DMS79 treated with DMSO at 0.1 percent for 48 hours (cell line): ENCODE data around the gene MLLT3.
A peak's percentile ranks its signal among the peaks of the same experiment; 100 is the strongest.

Source experiments
- DNase-seq: peaks from one replicate; lab custom pipeline; 2025; lab: John Stamatoyannopoulos, UW

The MLLT3 gene

DNA sequence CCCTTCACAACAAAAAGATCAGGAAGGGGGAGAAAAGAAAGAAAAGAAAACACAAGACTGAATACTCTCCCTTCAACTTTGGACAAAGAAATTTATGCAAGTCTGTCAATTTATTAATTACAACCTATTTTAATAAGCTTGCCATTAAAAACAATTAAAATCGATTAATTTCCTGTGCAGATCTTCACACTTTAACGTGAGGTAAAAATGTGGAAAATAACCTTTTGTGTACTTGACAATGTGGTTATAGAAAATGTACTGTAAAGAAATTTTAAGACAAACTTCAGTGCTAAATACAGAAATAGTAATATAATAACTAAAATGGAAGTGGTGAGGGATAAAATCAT lies 2.7 kb upstream of the MLLT3 start:
- DNase-seq: no peak

GRCh38 chr9:20624201-20625002 lies 2.1 kb upstream of the MLLT3 start:
- peak; percentile 76 for DNase-seq

DNA sequence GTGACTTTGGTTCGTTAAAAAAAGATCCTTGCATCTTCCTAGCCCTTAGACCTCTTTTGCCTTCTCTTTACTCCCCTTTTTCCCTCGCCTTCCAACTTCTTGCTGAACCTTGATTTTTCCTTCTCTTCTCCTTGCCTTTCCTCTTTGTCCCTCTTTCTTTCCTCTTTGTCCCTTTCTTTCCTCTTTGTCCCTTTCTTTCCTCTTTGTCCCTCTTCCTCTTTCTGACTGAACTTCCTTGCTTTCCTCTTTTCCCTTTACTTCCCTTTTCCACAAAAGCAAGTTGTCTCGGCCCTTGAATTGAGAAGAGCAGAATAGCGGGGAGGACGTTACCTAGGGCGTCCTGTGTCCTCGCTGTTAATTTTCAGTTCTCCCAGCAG lies 1.4 kb upstream of the MLLT3 start:
- peak; percentile 40 for DNase-seq

DNA sequence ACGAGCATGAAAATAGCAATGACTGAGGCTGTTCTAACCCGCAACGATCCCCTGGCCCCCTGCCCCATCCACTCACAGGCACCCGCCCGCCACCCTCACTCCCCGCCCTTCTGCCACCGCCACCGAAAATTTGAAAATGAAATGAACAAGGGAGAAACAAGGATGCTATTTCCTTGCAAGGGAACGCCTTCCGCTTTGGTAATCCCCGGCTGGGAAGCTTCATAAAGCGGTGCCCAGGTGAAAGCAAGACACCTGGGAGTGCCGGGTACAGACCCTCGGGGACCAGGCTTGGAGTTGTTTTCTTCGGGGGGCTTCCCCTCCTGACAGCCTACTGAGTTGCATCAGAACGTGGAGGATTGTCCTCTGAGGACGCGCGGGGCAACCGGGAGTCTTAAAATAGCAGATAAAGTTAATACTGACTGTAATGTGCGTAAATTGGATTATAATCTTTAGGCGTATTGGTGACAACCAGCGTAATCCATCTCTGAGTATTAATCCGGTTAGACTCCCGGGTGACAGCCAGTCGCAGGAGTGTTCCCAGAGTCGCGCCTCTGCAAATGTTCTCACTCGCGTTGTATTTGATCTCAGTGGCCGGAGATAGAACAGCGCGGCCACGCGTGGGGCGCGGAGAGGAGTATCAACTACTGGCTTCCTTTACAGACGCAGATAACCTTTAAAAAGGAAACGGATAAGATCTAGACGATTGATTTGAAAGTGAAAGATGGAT lies 885 bp upstream of the MLLT3 start:
- DNase-seq: peak; percentile 40

DNA sequence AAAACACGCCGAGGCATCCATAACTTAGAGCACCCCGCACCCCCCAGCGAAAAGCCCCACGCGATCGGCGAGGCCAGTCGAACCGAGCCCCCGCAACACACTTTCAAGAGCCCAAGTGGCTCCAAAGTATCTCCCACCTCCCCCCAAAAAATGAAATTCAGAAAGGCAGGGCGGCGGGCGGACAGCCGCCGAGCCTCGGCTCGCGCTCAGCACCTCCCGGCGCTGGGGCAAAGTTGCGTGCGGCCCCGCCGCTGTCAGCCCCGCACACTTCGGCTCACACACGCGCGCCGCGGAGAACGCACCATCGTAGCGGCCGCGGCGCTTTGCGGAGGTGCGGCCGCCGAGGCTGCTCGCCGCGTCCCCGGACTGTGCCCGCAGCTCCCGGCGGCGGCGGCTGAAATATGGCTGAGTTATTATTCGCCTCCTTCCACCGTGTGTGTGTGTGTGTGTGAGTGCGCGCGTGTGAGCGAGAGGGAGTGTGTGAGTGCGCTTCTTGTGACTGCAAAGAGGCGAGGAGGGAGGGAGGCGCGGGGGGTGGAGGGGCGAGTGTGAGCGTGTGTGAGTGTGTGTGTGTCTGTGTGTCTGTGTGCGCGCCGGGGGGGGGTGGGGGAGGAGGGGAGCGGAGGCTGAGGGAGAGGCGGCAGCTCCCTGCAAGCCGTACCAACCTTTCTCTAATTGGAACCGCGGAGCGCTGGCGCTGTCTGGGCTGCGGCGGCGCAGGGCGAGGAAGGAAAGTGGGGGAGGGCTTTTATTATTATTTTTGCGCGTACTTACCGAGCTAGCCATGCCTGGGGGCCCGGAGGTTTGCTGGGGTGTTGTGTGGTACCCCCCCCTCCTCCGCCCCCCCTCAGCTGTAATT lies 599 bp downstream of the MLLT3 start:
- DNase-seq: peak; percentile 57

DNA sequence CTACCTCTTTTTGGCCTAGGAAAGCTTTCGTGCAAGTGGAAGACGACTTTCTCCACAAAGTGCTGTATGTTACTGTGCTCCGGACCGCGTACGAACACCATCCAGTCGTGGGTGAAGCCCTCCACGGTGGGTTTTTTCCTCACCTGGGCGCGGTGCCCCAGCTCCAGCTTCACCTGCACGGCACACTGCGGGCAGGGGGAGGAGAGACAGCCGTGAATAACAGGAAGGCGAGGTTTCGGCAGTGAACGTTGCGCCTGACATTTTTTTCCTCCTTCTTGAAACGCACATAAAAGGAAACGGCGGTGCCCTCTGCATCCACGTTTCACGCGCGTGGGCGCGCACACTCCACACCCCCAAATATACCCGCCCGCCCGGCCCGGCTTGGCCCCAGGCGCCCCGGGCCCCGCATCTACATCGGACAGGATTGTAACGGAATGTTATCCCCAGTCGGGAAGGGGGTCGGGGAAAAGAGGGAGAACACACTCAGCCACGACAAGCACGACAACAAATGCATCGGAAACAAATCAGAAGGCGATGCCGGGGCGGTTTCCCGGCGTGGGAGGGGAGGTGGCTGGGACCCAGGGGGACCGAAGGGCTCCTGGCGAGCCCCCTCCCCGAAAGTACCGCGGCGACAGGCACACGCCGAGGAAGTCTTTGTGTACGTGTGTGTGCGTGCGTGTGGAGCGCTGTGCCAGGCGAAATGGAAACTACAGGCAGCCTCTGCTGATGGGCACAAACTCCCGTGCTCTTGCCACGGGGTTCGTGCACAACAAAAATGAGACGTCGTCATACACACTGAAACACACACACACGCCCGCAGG lies 1.4 kb downstream of the MLLT3 start:
- DNase-seq: no peak

GRCh38 chr9:20619487-20620200 lies 2.7 kb downstream of the MLLT3 start:
- DNase-seq: peak; percentile 27

DNA sequence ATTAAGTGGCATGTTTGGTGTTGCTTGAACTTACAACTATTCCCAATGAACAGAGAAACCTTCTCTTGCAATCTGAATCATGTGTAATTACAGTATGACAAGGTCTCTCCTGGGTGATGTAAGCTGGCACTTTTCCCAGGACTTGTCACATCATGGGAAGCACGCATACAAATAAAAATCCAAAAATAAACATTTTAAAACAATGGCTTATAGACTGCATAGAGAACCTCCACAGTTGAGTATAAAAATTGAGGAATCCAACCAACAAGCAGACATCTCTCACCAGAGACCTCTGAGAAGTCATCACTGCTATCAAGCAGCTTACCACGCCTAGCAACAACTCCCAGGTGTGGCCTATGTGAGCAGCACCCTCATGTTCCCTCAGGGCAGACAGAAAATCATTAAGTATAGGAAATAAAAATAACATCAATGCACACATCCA lies 3.9 kb downstream of the MLLT3 start:
- DNase-seq: peak; percentile 11

DNA sequence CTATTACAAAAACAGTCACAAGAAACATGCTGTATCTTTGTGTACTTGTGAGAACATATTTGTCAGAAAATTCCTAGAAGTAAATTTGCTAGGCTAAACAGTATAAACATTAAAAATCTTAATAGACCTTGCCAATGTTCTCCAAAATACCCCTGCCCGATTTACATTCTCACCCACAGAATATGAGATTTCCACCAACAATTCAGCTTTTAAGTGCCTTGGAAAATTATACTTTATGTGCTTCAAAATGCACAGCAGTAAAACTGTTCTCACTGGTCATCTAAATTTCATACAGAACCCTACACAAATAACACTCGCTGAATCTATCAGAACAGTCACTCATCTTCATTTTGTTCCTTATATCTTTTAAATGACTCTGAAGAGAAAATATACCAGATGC lies 5.5 kb downstream of the MLLT3 start:
- no peak for DNase-seq

DNA sequence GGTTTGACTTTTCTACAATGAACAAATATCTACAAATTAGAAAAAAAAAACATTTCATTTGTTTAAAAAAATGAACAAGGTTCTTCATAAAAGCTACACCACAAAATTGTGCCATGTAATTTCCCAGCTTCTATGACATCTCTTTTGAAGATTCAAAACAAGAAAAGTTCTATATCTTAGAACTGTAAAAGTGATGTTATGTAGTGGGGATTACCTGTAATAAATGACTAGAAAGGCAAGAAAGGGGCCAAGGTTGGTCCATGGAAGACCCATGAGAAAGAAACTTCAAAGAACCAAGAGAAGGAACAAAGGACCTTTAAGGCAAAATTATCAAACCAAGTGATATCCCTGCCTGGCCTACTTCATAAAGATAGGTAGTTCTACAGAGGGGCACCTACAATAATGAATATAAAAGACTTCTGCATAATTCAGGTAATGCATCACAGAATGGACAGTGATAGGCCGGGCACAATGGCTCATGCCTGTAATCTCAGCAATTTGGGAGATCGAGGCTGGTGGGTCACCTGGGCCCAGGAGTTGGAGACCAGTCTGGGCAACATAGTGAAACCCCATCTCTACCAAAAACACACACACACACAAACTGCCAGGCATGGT lies 7.6 kb downstream of the MLLT3 start:
- no peak for DNase-seq

DNA sequence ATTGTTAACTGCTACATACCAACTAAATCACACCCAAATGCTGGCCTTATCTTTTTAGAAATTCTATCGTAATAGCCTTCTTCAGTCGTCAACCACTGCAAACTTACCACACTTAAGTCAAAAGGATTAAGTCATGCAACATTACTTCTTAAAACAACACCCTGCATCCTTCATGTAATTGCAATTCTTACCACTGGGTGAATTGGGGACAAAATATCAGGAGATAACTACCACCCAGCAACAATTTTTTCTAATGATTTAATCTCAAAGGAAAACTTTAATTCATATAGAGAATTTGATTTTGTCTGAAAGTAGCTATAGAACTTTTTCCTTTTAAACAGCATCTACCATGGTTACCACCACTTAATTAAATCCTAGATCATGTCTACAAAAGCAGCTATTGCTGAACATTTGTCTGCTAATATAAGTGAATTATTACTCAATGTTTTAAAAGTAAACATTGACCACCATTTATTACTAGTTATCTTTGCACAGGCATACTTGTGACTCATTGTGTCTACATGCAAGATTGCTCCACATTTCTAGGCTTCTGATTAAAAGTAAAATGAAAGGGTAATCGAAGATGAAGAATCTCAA lies 10.5 kb downstream of the MLLT3 start:
- no peak for DNase-seq

DNA sequence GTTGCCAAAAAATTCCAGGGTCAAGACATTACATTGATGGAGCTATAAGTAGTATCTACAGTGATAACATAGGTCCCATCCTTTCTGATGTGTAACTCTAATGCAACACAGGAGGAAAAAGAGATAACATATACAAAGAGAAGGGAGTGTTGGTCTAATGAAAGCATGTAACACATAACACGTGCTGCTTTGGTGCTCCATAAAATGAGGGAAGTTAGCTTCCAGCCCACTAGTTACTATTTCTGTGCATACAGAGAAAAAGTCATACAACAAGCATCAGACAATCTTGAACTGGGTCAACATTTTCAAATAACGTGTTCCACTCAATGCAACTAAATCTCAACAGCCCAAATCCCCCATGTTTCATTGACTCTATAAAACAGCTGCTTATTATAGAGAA lies 11.7 kb downstream of the MLLT3 start:
- no peak for DNase-seq

DNA sequence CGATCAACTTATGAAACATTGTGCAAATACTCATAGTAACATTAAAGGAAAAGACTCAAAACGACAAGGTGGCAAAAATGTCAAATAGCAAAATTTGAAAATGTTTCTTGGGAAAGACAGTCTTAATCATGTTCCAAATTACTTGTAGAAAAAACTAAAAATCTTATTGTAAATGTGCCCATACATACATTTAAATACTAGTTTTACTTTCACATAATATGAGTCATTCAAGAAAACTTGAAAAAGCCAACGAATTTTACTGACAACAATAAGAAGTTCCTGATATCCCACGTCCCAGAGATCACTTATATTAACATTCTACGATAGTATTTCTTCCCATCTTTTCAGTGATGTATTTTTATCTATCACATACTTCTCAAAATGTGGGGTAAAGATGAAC lies 13.7 kb downstream of the MLLT3 start:
- DNase-seq: no peak

DNA sequence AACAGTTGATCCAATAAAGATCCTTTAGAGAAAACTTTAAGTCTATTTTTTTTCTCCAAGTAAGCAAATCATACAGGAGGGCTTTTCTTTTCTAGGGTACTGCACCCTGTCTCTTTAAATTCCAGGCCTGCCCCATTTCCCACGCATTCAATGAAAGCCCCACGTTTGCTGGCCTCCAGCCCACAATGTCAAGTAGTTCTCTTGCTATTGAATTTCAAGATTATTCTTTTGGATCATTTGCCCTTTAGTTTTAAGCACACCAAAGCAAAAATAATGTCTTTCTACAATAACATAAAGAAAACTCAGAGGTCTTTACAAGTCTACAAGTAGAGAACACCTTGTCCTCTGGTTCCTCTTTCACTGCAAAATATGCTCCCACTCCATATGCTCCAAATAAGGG lies 15.6 kb downstream of the MLLT3 start:
- DNase-seq: peak; percentile 22

- DNase-seq: no peak
Observed at GRCh38 chr9:20604562-20604961, 17.7 kb downstream of the MLLT3 start.

DNA sequence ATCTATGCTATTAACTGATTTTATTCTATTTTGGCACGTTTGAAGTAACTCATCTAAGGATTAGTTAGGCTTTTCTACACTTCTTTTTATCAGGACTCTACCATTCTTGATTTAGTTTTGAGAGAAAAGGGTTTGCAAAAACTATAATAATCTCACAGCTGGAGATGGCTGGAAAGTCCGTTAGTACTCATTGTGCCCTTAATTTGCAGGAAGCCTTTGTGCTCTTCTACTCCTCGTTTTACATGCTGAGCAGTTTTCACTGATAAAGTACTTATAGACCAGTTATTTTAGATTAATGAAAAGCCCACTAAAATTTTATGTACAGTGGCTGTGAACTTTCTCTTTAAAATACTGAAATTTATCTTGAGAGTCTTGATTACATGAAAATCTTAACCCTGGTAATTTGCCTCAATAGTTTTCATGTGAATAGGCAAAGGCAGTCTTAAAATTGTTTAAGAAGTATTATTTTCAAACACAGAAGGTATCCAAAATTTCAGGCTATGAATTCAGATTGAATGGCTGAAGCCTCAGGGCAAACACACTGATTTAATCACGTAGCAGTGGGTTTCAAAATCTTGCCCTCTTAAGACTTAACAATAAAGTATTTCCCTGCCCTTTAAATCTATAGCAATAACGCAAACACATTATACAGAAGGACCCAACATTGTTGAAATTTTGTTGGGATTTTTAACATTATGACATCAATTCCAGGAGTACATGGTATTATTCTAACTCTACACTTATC lies 18.6 kb downstream of the MLLT3 start:
- DNase-seq: no peak

GRCh38 chr9:20601292-20601691 lies 21.0 kb downstream of the MLLT3 start:
- DNase-seq: no peak

DNA sequence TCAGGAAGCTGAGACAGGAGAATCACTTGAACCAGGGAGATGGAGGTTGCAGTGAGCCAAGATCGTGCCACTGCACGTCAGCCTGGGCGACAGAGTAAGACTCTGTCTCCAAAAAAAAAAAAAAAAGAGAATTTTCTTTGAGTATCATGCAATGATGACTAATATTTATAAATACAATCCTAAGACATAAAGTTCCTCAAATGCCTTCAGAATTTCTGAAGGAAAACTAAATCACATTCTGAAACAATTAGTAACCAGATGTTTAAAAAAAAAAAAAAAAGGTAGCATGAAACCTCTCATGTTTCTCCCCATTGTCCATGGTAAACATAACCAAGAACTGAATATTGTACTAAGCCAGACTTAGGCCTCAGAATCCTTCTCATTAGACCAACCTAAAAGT lies 23.1 kb downstream of the MLLT3 start:
- no peak for DNase-seq

DNA sequence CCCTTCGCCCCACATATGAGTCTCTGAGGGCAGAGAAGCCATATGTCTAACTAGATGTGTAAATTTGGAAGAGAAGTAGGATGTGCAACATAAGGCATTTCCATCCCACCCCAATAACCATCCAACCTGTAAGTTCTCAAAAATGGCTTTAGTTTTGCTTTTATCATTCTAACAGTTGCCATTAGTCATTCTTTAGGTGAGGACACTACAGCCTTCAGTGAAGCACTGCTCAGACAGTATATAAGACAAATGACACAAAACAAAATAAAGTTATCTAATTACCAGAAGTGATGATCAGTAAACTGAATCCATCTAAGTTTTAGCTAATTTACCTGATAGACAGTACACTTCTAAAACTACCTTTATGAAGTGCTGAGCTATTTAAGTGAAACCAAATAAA lies 23.9 kb downstream of the MLLT3 start:
- DNase-seq: no peak

GRCh38 chr9:20597862-20598261 lies 24.4 kb downstream of the MLLT3 start:
- no peak for DNase-seq
